Fibroblast of pulmonary artery (primary cell): ENCODE measurements around the gene PML.

Source experiments
- DNase-seq: peaks from one replicate; pipeline ENCODE4 v3.0.0-alpha.2; 2010; ENCODE audit warnings: low read depth
- H3K4me3 ChIP-seq: replicated peaks from 2 replicates; pipeline ENCODE4 v1.5.1; 2011; ENCODE audit warnings: low read depth, mild to moderate bottlenecking, control low read depth, low read length, moderate library complexity
- CTCF ChIP-seq: IDR thresholded peaks from 2 replicates; pipeline ENCODE4 v1.5.1; 2011; ENCODE audit warnings: mild to moderate bottlenecking, control low read depth, low read length, inconsistent platforms; ENCODE audit errors: missing control alignments

Gene PML

DNA sequence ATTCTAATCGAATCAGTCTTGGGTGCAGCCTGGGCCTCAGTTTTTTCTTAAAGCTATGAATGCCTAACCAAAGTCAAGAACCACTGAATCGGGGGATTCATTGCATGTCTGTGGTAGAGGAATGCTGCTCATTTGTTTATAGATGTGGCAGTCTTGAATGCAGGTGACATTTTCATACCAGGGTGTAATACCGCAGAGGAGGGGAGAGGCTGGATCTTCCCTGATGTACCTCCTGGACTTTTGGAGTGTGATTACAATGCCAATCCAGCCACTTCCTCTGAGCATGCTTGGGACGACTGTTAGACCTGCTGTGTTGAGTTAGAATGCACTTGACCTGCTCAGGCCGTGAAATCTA lies 45.1 kb downstream of the PML start:
- no peak for DNase-seq
- TF ChIP-seq CTCF = no peak
- no peak overlapping the region for H3K4me3 ChIP-seq

- no peak overlapping the region for H3K4me3 ChIP-seq
- peak; percentile 10 for TF ChIP-seq CTCF
- DNase-seq = peak; percentile 98
Measured at GRCh38 chr15:74040109-74040850, 45.8 kb downstream of the PML start.

DNA sequence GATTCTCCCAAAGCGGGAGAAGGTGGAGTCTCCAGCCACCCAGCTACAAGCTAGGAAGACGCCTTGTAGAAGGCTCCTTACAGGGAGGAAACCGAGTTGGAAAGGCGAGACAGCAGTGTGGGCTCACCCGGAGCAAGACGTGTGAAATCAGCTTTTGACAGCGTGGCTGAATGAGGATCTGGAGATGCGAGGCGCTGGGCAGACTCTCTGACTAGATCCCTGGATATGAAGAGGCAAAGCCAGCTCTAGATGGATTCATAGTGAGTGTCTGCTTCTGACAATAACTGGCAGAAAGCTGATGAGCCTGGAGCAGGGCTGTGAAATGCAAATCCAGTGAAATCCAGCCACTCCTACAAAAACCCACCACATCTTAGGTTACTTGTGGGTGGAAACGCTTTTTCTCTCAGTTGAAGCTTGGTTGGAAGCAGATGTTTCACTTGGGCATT lies 46.8 kb downstream of the PML start:
- TF ChIP-seq CTCF = no peak
- DNase-seq = no peak
- no peak overlapping the region for H3K4me3 ChIP-seq

DNA sequence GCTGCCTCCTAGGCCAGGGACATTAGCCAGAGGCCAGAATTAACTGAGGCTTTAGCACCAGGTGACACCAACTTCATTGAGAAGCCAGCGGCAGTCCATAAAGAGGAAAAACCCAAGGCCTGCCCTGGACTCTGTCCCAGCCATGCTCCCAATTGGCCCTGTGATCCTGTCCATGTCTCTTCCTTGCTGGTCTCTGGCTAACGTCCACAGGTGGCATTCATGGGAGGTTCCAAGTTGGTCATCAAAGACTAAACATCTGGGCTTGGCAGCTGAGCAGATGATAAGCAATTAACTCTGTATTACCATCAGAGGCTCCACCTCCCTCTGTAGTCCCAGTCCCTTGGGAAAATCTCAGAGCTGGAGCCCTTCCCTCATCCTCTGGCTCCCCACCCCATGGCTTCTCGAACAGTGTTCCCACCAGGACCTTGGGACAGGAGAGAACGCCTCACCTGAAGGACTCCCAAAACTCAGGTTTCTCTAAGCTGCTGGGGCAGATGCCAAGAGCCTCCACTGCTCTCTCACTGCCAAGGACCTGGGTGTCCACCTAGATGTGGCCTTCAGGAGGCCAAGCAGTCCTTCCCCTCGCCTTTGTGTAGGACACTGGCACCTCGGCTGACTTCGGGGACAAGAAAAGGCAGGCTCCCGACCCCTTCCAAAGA lies 47.4 kb downstream of the PML start:
- no peak overlapping the region for H3K4me3 ChIP-seq
- no peak for TF ChIP-seq CTCF
- DNase-seq = no peak

- no peak for DNase-seq
- TF ChIP-seq CTCF = no peak
- H3K4me3 ChIP-seq = no peak overlapping the region
Measured at GRCh38 chr15:74042603-74043424, 48.3 kb downstream of the PML start.

GRCh38 chr15:74043425-74044266 lies 49.1 kb downstream of the PML start:
- TF ChIP-seq CTCF = no peak

More at GRCh38 chr15:74043425-74044266, 49.1 kb downstream of the PML start:
- no peak overlapping the region for H3K4me3 ChIP-seq
- DNase-seq = no peak
